Cardiac fibroblast (primary cell): ENCODE results near the gene PLA2G4E.

Source experiments
- DNase-seq, 2 donors: peaks; one replicate each; pipeline versions ENCODE4 v3.0.0 to v3.0.0-alpha.2; 2010; ENCODE audit warnings: low read depth in 2 of 2
- H3K4me3 ChIP-seq, 2 donors: replicated peaks in 1 of 2; 1 replicate in 1 of 2; 2 replicates in 1 of 2; pipeline ENCODE4 v1.5.1; 2011; ENCODE audit warnings: low read depth in 2 of 2, low read length in 2 of 2, mild to moderate bottlenecking in 2 of 2, moderate library complexity in 1 of 2
- CTCF ChIP-seq: IDR thresholded peaks from one replicate; pipeline ENCODE4 v1.5.1; 2011; ENCODE audit warnings: low read depth, mild to moderate bottlenecking, low read length, inconsistent platforms

PLA2G4E gene

GRCh38 chr15:42059661-42060476 lies 39.0 kb upstream of the PLA2G4E start:
- peak; percentile 56 to 60 for DNase-seq
- no peak overlapping the region for H3K4me3 ChIP-seq
- peak; percentile 91 for TF ChIP-seq CTCF

GRCh38 chr15:42058791-42059190 lies 37.9 kb upstream of the PLA2G4E start:
- no peak for DNase-seq
- no peak for TF ChIP-seq CTCF
- no peak overlapping the region for H3K4me3 ChIP-seq

GRCh38 chr15:42057799-42058646 lies 37.2 kb upstream of the PLA2G4E start:
- DNase-seq: no peak
- no peak overlapping the region for H3K4me3 ChIP-seq
- no peak for TF ChIP-seq CTCF

GRCh38 chr15:42056934-42057798 lies 36.3 kb upstream of the PLA2G4E start:
- TF ChIP-seq CTCF: peak; percentile 46
- H3K4me3 ChIP-seq: peak overlapping the region; percentile 16 to 34

GRCh38 chr15:42053914-42054313 lies 33.1 kb upstream of the PLA2G4E start:
- H3K4me3 ChIP-seq: no peak overlapping the region
- TF ChIP-seq CTCF: no peak
- no peak for DNase-seq

More at GRCh38 chr15:42056934-42057798, 36.3 kb upstream of the PLA2G4E start:
- peak; percentile 75 to 83 for DNase-seq

GRCh38 chr15:42053010-42053409 lies 32.2 kb upstream of the PLA2G4E start:
- H3K4me3 ChIP-seq: no peak overlapping the region
- no peak for DNase-seq
- no peak for TF ChIP-seq CTCF
